GM12892 (cell line): Measurements from ENCODE around the gene FBXO48.

ENCODE experiments used
- POLR2A ChIP-seq: IDR thresholded peaks from 2 replicates; pipeline ENCODE4 v1.6.1; 2011; ENCODE audit warnings: low read depth, low read length, control low read depth
- POLR2AphosphoS5 ChIP-seq: IDR thresholded peaks from 2 replicates; pipeline ENCODE4 v1.6.1; 2011; ENCODE audit warnings: low read depth, low read length, control low read depth
- TAF1 ChIP-seq: IDR thresholded peaks from 2 replicates; pipeline ENCODE4 v1.6.1; 2011; ENCODE audit warnings: low read depth, mild to moderate bottlenecking, control low read depth, low read length, borderline replicate concordance

DNA sequence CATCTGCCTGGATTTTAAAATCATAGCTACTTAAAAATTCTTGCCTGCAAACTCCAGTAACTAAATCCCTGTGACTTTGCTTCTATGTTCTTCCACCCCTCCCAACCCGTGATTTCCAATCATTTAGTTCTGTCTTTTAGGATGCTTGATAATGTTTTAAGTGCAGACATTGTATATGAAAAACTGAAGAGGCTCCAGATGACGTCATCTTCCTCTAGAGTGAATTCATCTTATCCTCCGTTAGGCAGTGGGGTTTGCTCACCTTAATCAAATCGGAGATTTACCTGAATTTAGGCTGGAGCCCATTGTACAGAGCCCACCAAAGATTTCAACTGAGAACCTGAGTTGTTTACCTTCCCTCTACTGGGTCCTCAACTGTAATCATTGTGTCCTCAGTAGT, 10.9 kb downstream of the FBXO48 start:
- no peak for TF ChIP-seq POLR2A
- TF ChIP-seq TAF1: no peak
- no peak for TF ChIP-seq POLR2AphosphoS5
